Dedifferentiated amniotic fluid mesenchymal stem cell (primary cell): Measurements from ENCODE around the gene UBE2G2.

Experiments used
- DNase-seq: peaks from one replicate; pipeline ENCODE4 v3.0.0-alpha.2; 2016; ENCODE audit errors: extremely low spot score

UBE2G2 gene

GRCh38 chr21:44750675-44751025 is 51.0 kb downstream of the UBE2G2 start:
- DNase-seq: no peak

DNA sequence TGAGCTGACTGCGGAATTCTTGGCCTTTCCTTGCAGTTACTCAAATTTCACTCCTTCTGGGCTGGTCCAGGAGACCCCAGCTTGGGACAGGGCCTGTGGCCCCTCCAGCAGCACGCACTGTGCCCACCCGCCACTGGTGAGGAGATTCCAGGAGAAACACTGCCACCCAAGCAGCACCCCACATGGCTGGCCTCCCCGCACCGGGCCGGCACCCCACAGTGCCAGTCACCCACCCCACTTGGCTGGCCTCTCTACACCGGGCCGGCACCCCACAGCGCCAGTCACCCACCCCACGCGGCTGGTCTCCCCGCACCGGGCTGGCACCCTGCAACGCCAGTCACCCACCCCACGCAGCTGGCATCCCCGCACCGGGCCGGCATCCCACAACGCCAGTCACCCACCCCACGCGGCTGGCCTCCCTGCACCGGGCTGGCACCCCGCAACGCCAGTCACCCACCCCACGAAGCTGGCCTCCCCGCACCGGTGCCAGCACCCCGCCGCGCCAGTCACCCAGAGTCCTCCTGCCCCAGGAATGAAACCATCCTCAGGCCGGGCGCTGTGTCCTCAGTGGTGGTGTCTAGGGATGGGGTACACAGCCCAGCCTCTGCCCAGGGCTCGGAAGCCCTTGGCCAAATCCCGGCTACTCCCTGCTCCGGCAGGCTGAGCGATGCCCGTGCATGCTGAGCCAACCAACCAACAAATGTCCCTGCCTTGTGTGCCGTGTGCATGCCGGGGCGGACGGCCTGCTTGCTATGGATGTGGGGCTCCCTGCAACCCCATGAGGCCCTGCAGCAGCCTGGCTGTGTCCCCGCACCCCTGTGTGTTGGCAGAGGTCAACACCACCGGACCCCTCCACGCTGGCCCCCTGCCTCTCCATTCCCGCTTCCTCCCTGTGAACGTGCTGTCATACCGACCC is 51.6 kb downstream of the UBE2G2 start:
- DNase-seq: no peak

- DNase-seq: no peak
Observed at GRCh38 chr21:44749116-44749758, 52.4 kb downstream of the UBE2G2 start.

- no peak for DNase-seq
Observed at GRCh38 chr21:44748621-44749020, 53.0 kb downstream of the UBE2G2 start.

DNA sequence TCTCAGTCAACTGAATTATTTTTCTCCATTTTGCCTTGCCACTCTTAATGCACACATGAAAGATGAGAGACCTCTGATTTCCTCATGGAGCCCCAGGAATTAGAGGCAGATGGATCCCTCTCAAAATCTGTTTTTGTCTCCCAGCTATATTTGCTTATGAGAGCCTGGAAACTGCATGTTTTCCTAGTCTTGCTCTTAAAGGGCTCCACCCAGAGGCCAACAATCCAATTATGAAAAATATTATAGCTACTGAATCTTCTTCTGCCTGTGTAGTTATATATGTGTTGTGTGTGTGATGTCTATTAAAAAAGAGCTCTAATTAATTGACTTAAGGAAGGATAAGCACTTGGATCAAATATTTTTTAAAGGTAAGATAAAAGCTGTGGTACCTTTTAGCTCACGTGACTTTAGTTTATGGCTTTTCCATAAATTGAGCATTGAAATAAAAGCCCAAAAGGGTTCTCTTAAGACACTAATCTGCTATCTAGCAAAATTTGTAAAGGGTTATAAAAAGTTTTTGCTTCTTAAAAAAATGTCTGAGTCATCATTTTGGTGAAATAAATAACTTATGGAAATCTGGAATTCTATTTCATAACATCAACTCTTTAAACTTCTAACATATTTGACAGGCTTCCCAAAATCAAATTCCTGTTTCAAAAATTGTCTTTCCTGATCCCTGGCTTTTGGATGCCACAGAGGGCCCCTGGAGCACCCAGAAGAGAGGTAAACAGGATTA is 59.0 kb downstream of the UBE2G2 start:
- no peak for DNase-seq

DNA sequence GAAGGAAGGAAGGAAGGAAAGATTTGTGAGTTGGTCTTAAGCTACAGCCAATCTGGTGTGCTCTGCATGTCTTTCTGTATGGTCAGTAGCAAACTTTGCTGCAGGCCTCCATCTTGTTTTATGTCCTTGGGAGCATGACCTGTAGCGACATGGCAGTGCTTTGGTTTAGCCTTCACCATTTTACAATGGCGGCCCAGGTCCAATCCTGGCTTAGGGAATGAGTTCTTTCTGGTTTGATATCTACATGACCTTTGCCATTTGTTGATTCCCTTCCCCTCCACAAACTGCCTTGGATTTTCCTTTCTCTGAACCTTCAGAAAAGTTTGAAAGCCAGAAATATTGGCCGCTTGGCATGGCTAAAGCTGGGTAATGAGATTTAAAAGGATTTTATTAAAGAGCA is 59.7 kb downstream of the UBE2G2 start:
- no peak for DNase-seq

- no peak for DNase-seq
Observed at GRCh38 chr21:44740742-44741141, 60.9 kb downstream of the UBE2G2 start.

- DNase-seq: no peak
Observed at GRCh38 chr21:44739316-44739715, 62.3 kb downstream of the UBE2G2 start.

- DNase-seq: no peak
Observed at GRCh38 chr21:44738621-44739020, 63.0 kb downstream of the UBE2G2 start.

DNA sequence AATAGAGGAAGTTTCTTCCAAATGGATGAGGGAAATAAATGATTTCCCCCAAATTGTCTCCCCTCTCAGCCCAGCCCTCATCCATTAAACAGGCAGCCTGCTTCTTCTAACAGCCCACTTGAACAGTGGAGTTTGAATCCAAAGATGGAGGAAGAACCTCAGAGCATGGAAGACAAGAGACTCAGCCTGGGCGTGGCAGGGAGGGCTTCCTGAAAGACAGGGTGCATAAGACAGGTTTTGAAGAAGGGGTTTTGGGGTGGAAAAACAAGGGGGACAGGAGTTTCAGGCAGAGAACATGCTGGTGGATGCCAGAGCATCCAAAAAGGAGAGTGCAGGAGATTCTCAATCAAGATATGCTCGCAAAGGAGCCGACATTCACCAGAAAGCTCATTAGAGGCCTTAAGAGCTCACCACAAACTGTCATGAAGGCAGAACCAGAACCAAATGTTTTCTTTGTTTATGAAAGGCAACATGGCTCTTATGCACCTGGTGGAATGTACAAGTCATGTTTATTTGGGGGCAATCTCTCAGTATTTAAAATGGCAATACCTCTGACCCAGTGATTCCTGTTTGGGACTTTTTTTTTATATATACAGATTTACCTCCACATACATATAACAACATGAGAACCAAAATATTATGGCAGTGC is 63.8 kb downstream of the UBE2G2 start:
- DNase-seq: no peak

- no peak for DNase-seq
Observed at GRCh38 chr21:44736291-44737004, 65.2 kb downstream of the UBE2G2 start.

DNA sequence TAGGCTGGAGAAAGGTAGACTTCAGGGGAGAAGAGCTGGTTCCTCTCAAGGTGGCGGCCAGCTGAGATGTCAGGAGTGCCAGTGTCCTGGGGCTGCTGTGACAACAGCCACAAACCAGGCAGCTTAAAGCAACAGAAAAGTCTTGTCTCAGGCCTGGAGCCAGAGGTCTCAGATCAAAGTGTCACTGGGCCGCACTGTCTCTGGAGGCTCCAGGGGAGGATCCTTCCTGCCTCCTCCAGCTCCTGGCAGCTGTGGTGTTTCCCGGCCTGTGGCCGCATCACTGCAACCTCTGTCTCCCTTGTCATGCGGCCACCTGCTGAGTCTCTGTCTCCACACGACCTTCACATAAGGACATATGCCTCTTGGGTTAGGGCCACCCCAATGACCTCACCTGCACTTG is 65.8 kb downstream of the UBE2G2 start:
- no peak for DNase-seq

DNA sequence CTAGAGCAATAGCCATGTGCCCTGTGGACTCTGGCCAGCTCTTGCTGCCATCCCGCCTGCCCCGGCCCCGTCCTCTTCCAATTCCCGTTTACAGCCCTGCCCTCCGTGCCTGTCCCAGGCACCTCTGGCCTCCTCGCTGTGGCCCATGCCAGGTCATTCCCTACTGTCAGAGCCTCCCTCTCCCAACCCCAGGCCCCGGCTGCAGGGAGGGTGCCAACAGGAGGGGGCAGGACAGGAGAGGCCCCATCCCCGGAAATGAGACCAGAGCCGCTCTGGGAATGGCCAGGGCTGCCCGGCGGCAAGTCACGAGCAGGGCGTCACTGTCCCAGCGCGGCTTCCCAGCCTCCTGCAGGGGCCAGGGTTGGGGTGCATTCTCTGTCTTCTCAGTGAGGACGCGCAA is 66.8 kb downstream of the UBE2G2 start:
- DNase-seq: no peak

DNA sequence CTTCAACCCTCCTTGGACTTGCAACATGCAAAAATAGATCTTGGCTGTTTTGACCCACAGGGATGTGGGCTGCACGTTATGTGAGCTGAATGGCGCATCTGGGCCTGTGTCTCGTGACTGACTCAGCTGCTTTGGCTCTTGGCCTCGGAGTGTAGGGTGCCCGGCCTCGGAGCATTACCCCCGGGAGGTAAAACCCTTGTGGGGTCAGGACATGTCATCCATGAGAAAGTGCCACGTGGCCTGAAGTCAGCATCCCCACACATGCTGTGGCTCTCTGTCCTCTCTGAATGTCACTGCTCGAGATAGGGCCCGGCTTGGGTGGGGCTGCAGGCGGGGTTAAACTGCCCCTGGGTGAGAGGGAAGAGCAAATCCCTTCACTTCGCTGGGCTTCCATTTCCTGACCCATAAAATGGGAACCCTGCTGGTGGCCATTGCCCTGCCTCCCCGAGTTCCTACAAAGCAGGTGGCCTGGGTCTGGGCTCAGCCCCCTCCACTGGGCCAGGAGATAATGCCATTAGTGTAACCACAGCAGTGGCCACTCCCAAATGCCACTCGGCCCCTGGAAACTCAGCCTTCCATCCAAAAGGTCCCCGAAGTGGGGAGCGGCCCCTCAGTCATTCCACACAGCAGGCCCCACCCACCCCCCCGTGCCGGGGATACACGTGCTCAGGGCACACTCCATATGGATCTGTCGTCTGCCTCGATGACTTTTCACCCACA is 67.4 kb downstream of the UBE2G2 start:
- no peak for DNase-seq

DNA sequence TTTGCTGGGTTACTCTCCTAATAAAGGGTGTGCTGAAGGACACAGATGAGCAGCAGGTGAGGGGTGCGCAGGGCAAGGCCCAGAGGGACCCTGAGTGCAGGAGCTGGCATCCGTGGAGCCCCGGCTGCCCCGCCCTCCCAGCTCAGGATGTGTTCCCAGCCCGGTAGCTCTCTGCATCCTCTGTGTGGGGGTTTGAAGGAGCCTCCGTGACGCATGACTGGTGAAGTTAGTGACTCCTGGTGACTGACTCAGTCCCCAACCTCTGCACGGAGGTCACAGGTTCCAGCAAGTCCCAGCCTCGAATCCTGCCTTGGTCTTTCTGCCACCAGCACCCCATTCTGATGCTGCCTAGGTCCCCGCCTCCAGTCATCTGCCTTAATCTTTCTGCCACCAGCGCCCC is 68.7 kb downstream of the UBE2G2 start:
- no peak for DNase-seq

DNA sequence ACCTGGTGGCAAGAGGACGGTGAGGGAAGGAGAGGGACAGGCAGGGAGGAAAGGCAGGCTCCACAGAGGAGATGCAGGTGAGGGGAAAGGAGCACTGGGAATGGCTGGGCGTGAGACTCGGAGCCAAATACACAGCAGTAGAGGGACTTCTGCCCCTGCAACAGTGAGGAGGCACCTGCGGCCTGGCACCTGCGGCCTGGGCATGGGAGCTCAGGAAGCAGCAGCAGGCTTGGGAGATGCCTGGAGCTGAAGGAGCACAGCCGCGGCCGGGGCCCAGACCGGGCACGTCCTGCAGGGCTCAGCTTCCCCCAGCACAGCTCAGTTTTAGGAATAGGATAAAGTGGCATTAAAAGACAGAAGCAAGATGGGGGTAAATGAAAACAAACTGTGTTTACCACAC is 69.4 kb downstream of the UBE2G2 start:
- DNase-seq: no peak

GRCh38 chr21:44730951-44731579 is 70.6 kb downstream of the UBE2G2 start:
- no peak for DNase-seq

DNA sequence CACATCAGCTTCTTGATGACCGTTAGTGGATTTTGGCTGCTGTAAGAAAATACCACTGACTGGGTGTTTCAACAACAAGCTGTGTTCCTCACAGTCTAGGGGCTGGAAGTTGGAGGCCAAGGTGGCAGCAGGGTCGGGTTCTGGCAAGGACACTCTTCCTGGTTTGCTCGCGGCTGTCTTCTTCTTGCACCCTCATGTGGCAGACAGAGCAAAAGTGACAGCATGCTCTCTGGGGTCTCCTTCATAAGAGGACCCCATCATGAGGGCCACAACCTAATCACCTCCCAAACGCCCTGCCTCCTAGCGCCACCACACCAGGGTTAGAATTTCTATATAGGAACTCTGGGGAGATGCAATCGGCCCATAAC is 71.6 kb downstream of the UBE2G2 start:
- no peak for DNase-seq

DNA sequence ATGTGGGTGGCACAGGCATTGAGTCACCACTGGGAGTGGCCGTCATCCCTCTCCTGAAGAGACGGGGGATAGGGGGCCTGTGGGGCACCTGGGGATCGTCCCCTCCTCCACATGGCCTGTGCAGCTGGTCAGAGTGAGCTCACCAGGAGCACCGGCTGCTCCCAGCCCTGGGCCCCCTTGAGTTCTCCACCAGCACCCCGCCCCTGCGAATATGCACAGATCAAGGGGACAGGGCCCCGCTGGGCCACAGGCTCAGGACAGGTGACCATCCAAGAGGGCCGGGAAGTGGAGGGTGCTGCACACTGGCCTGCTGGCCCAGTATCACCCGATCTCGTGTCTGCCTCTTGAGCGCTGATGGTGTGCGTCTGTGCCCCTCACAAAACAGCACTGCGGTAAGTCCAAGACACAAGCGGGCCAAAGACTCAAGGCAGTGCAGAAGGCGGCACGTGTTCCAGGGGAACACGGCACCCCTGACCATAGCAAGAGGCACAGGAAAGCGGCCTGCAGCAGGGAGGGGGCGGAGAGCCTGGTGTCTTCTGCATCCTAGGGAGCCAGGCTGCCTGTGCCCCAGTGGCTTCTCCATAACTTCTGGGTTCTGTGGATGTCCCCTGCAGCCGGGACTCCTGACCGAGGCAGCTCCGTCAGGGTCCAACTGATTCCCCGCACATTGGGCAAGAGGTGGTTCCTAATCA is 72.1 kb downstream of the UBE2G2 start:
- DNase-seq: no peak

DNA sequence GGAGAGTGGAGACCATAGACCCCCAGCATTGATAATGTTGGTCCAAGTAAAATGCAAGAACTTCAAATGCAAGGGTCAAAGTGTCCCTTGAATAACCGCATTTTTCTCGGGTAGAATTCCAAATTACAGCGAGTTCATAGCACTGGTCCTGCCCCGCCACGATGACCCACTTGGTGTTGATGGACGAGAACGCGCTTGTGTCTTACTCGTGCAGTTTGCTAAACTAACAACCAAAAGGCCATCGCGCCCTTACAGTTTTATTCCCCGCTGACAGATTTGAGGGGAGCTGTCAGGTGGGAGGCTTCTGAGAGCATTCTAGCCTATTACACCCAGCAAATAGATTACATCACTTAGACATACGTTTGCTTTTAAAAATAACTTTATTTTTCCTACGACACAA is 72.9 kb downstream of the UBE2G2 start:
- no peak for DNase-seq
